ENCODE data around the gene STARD4. TPM values are rescaled to one million over a fixed set of nuclear protein-coding genes. Genes with fewer than 3 reads are reported as not detected.

STARD4 gene
- total and polyA plus RNA-seq, 9 of the 15 experiments (the other 6 are each of a cell fraction or from before 2014, with no cell fraction given): 28.4 to 88.0 (median 34.0) TPM

GRCh38 chr5:111530298-111530740 is 18.0 kb upstream of the STARD4 start (continued):
- TF ChIP-seq MGA (IDR thresholded peaks at IDR 0.05) (peak; percentile 81), ZNF282 (CRISPR knock-in tag; IDR thresholded peaks at IDR 0.05) (no peak), ETS1 (conservative IDR thresholded peaks at IDR 0.05; ENCODE audit: control insufficient read depth, low read depth, low read length) (no peak), SMAD3 (CRISPR knock-in tag; conservative IDR thresholded peaks at IDR 0.05) (no peak), CTCF (IDR thresholded peaks at IDR 0.05 in 2 of 3, conservative IDR thresholded peaks at IDR 0.05 in 1 of 3; ENCODE audit: insufficient read depth in 2 of 3, low read depth in 1 of 3, low read length in 3 of 3) (no peak), DLX4 (CRISPR knock-in tag; IDR thresholded peaks at IDR 0.05) (no peak), ZBTB43 (CRISPR knock-in tag; IDR thresholded peaks at IDR 0.05) (no peak), ZNF561 (CRISPR knock-in tag; conservative IDR thresholded peaks at IDR 0.05) (no peak), ZNF780A (CRISPR knock-in tag; IDR thresholded peaks at IDR 0.05) (no peak), CREBBP (IDR thresholded peaks at IDR 0.05; ENCODE audit: low read depth, low read length) (no peak), SIX5 (IDR thresholded peaks at IDR 0.05; ENCODE audit: borderline replicate concordance in 1 of 2, insufficient read depth in 1 of 2, low read depth in 1 of 2, low read length in 2 of 2) (no peak)

Measured in K562 (cell line).